ENCODE measurements around the gene WDR70. TPM values are rescaled to one million over a fixed set of nuclear protein-coding genes. Genes with fewer than 3 reads are reported as not detected.

Gene WDR70
- total and polyA plus RNA-seq, 2 donors (not counting 3 experiments of a cell fraction or from before 2014, with no cell fraction given): 6.7 to 37.3 TPM

DNA sequence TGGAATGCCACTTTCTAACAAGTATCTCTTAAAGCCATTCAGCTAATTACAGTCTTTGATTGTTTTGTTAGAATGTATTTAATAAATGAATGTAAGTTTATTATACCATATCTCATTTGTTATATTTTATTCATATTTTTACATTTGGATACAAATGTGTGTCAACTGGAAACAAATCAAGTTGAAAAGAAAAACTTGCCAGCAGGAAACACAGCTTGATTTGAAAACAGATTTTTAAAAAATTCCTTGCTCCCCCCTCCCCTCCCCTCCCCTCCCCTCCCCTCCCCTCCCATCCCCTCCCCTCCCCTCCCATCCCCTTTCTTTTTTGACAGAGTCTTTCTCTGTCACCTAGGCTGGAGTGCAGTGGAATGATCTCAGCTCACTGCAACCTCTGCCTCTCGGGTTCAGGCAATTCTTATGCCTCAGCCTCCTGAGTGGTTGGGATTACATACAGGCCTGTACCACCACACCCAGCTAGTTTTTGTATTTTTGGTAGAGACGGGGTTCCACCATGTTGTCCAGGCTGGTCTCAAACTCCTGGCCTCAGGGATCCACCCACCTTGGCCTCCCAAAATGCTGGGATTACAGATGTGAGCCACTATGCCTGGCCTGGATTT, 227.6 kb downstream of the WDR70 start:
- Histone ChIP-seq H3K9me3 (replicated peaks; ENCODE audit: control insufficient read depth, insufficient read depth, low read length) (no peaks in the 10 kb centered on the region), H3K9ac (replicated peaks; ENCODE audit: extremely low read depth, insufficient read depth, low read length) (no peak overlapping the region), H3K4me1 (ENCODE audit: control insufficient read depth, extremely low read depth, insufficient read depth, low read length) (no peaks in the 10 kb centered on the region), H4K20me1 (replicated peaks; ENCODE audit: control insufficient read depth, extremely low read depth, insufficient read depth, low read length) (no peaks in the 10 kb centered on the region), H3K9me1 (replicated peaks; ENCODE audit: control insufficient read depth, extremely low read depth, insufficient read depth, low read length) (peaks cover 2% of the 10 kb centered on the region), H3K4me2 (ENCODE audit: insufficient read depth, low read length) (no peak overlapping the region), H2AFZ (ENCODE audit: low read depth, low read length) (no peak overlapping the region), H3K79me2 (ENCODE audit: control insufficient read depth, insufficient read depth, low read length) (no peaks in the 10 kb centered on the region), H3K27me3 (ENCODE audit: control insufficient read depth in 2 of 2, insufficient read depth in 2 of 2, low read length in 2 of 2) (no peaks in the 10 kb centered on the region), H3K4me3 (replicated peaks in 1 of 3; ENCODE audit: insufficient read depth in 1 of 3, low read depth in 1 of 3, low read length in 3 of 3) (no peak overlapping the region), H3K27ac (ENCODE audit: insufficient read depth, low read depth, low read length) (no peak overlapping the region), H3K36me3 (ENCODE audit: control insufficient read depth in 2 of 2, extremely low read depth in 1 of 2, insufficient read depth in 2 of 2, low read length in 2 of 2) (no peaks in the 10 kb centered on the region)
- DNase-seq (ENCODE audit: low read depth, low spot score) (no peak), FAIRE-seq (no peak)
- POLR2A ChIA-PET: no interaction called here
- intact Hi-C loops (cut with micrococcal nuclease) (no loop called here), dilution Hi-C loops (cut with MboI; ENCODE audit: extremely low pct_ligation_motif_present, low sequenced_read_pairs) (no loop called here)
- no TSS peak for BruUV-seq (replicated peaks)
- TF ChIP-seq POLR2A (IDR thresholded peaks at IDR 0.05; ENCODE audit: low read depth, low read length): no peak
- TF ChIP-seq, protein P1, sequence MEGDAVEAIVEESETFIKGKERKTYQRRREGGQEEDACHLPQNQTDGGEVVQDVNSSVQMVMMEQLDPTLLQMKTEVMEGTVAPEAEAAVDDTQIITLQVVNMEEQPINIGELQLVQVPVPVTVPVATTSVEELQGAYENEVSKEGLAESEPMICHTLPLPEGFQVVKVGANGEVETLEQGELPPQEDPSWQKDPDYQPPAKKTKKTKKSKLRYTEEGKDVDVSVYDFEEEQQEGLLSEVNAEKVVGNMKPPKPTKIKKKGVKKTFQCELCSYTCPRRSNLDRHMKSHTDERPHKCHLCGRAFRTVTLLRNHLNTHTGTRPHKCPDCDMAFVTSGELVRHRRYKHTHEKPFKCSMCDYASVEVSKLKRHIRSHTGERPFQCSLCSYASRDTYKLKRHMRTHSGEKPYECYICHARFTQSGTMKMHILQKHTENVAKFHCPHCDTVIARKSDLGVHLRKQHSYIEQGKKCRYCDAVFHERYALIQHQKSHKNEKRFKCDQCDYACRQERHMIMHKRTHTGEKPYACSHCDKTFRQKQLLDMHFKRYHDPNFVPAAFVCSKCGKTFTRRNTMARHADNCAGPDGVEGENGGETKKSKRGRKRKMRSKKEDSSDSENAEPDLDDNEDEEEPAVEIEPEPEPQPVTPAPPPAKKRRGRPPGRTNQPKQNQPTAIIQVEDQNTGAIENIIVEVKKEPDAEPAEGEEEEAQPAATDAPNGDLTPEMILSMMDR (IDR thresholded peaks at IDR 0.05; ENCODE audit: extremely low read depth in 1 of 2, insufficient read depth in 1 of 2, low read depth in 1 of 2, low read length in 2 of 2): no peak
- TF ChIP-seq FOS (IDR thresholded peaks at IDR 0.05; ENCODE audit: borderline replicate concordance, insufficient read depth, low read length): no peak
- TF ChIP-seq EZH2 (IDR thresholded peaks at IDR 0.05; ENCODE audit: borderline replicate concordance, low read depth, low read length, severe bottlenecking): no peak
- no peak for TF ChIP-seq JUN (IDR thresholded peaks at IDR 0.05; ENCODE audit: borderline replicate concordance, insufficient read depth, insufficient read length, low read depth)
- no peak for TF ChIP-seq MYC (IDR thresholded peaks at IDR 0.05; ENCODE audit: low read depth, low read length)
- no peak for TF ChIP-seq GATA2 (IDR thresholded peaks at IDR 0.05; ENCODE audit: insufficient read depth, insufficient read length, low read depth, low read length)
- TF ChIP-seq, protein P2, sequence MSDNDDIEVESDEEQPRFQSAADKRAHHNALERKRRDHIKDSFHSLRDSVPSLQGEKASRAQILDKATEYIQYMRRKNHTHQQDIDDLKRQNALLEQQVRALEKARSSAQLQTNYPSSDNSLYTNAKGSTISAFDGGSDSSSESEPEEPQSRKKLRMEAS (IDR thresholded peaks at IDR 0.05; ENCODE audit: insufficient read depth, insufficient read length): no peak
- TF ChIP-seq POLR2AphosphoS5 (IDR thresholded peaks at IDR 0.05; ENCODE audit: insufficient read depth, low read depth, low read length): no peak
- CTCF ChIA-PET: interaction anchor here (1.6 kb wide), 1 partner anchor 194 kb away, joined by 3 read pairs; no protein-coding TSS in a partner anchor
